Measurements from ENCODE around the gene FAF1.

Gene FAF1

GRCh38 chr1:50517488-50517887, 442.6 kb downstream of the FAF1 start:
- H3K4me3 ChIP-seq, result no peak overlapping the region
- TF ChIP-seq, protein P1, sequence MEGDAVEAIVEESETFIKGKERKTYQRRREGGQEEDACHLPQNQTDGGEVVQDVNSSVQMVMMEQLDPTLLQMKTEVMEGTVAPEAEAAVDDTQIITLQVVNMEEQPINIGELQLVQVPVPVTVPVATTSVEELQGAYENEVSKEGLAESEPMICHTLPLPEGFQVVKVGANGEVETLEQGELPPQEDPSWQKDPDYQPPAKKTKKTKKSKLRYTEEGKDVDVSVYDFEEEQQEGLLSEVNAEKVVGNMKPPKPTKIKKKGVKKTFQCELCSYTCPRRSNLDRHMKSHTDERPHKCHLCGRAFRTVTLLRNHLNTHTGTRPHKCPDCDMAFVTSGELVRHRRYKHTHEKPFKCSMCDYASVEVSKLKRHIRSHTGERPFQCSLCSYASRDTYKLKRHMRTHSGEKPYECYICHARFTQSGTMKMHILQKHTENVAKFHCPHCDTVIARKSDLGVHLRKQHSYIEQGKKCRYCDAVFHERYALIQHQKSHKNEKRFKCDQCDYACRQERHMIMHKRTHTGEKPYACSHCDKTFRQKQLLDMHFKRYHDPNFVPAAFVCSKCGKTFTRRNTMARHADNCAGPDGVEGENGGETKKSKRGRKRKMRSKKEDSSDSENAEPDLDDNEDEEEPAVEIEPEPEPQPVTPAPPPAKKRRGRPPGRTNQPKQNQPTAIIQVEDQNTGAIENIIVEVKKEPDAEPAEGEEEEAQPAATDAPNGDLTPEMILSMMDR (IDR thresholded peaks at IDR 0.05), result no peak
- no peak overlapping the region for H3K27ac ChIP-seq
- no peak for DNase-seq (ENCODE audit: low spot score)

GRCh38 chr1:50516056-50516455, 444.0 kb downstream of the FAF1 start:
- Histone ChIP-seq H3K4me3 (no peak overlapping the region), H3K27ac (no peak overlapping the region)
- TF ChIP-seq, protein P1 (IDR thresholded peaks at IDR 0.05), result no peak
- no peak for DNase-seq (ENCODE audit: low spot score)

DNA sequence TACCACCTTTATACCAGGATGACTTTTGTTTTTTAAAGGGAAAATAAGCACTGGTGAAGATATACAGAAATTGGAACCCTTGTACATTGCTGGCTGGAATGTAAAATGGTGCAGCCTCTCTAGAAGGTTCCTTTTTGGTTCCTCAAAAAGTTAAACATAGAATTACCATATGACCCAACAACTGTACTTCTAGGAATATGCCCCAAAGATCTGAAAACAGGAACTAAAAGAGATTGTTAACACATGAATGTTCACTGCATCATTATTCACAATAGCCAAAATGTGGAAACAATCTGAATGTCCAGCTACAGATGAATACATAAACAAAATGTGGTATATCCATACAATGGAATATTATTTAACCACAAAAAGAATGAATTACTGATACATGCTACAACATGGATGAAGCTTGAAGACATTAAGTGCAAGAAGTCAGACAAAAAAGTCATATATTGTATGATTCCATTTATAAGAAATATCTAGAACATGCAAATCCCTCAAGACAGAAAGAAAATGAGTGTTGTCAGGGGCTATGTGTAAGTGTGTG, 452.0 kb downstream of the FAF1 start:
- TF ChIP-seq, protein P1 (IDR thresholded peaks at IDR 0.05), result no peak
- Histone ChIP-seq H3K4me3 (no peak overlapping the region), H3K27ac (no peak overlapping the region)
- DNase-seq (ENCODE audit: low spot score), result no peak

DNA sequence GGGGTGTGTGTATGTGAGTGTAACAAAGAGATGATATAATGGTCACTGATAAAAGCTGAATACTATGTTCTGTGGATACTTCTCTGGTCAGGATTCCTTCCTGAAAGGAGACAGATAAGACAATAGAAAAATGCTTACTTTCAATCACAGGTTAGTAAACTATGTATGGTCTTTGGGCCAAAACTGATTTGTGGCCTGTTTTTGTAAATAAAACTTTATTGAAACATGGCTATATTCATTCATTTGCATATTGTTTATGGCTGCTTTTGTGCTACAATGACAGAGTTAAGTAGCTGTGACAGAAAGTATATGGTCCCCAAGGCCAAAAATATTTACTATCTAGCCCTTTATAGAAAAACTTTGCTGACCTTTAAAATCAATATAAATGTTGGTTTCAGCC, 454.6 kb downstream of the FAF1 start:
- H3K4me3 ChIP-seq, result no peak overlapping the region
- no peak for DNase-seq (ENCODE audit: low spot score)
- TF ChIP-seq, protein P1 (IDR thresholded peaks at IDR 0.05), result no peak
- H3K27ac ChIP-seq, result no peak overlapping the region

- TF ChIP-seq, protein P1 (IDR thresholded peaks at IDR 0.05), result no peak
- no peak for DNase-seq (ENCODE audit: low spot score)
- Histone ChIP-seq H3K4me3 (no peak overlapping the region), H3K27ac (no peak overlapping the region)
Observed at GRCh38 chr1:50503515-50503914, 456.6 kb downstream of the FAF1 start.

DNA sequence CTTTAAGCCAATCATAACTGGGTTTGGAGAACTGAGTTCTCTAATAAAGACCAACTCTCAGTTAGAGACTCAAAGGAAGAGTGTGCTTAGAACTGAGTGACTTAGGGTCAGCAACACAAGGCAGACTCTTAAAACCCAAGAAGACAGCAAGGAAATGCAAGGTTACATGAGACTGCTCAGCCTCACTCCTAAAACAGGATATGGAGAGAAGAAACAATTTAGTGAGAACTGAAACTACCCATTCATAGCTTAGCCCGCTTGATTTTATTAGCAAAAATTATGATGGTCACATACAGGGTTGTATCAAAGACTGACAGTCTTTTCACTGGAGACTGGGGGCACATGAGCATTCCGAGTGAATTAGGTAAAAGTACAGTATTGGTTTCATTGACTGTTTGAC, 457.9 kb downstream of the FAF1 start:
- no peak overlapping the region for H3K27ac ChIP-seq

GRCh38 chr1:50497007-50497406, 463.1 kb downstream of the FAF1 start:
- TF ChIP-seq, protein P1 (IDR thresholded peaks at IDR 0.05), result no peak
- Histone ChIP-seq H3K27ac (no peak overlapping the region), H3K4me3 (no peak overlapping the region)
- DNase-seq (ENCODE audit: low spot score), result no peak

More for the DNA sequence above, 457.9 kb downstream of the FAF1 start:
- TF ChIP-seq, protein P1 (IDR thresholded peaks at IDR 0.05), result no peak
- H3K4me3 ChIP-seq, result no peak overlapping the region
- DNase-seq (ENCODE audit: low spot score), result no peak

All from coronary artery (tissue), 2 donors.